TTC549 (cell line): ENCODE results near the gene OLFML1.

Experiments
- FAIRE-seq: peaks from 2 replicates; lab custom pipeline; 2012; peaks lifted over from hg19 to GRCh38; lab: Jason Lieb, UNC

OLFML1 gene

GRCh38 chr11:7484131-7484530, 1.2 kb upstream of the OLFML1 start:
- FAIRE-seq, result no peak

GRCh38 chr11:7484645-7485044, 661 bp upstream of the OLFML1 start:
- no peak for FAIRE-seq

DNA sequence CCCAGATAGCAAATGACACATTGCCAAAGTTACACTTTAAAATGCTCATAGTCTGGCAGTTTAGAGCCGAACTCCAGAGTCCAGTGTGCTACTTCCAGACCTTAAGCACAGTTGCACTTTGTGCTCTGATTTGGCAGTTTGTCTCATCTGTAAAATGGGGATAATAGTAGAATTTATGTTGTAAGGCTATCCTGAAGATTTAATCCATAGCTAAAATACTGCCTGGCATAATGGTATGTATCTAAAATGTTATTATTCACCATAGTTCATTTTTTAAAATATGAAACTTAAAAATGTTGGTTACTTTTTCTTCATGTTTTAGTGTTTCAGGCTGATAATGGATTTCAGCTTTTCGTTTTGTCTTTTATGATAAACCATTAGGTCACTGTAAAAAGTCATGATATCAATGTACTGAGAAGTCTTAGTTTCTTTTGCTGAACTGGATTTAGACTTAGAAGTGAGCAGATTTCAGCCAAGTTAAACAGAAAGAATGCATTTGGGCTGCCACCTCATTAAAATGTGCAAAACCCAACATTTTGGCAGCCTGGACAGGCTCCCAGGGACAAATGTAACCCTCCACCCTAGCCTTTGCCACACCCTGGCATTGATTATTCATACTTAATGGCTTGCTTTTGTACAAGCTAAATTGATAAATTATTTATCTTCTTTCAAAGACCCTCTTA, 933 bp downstream of the OLFML1 start:
- FAIRE-seq, result no peak

DNA sequence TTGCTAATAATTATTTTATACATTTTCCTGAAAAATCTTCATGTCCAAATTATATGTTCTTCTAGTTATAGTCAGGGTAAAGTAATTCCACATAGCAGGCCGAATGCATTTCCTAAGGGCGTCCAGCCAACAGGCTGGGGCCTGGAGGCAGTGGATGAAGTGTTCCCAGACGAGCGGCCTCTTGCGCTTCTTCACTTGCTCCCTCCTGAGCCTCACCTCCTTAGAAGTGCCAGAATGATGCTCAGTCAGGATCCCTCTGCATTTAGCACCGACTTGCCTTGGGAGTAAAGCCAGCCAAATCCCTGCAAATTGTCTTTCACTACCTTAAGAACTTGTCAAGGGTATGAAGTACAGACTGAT, 1.5 kb downstream of the OLFML1 start:
- no peak for FAIRE-seq

GRCh38 chr11:7487360-7487759, 2.1 kb downstream of the OLFML1 start:
- FAIRE-seq, result no peak

DNA sequence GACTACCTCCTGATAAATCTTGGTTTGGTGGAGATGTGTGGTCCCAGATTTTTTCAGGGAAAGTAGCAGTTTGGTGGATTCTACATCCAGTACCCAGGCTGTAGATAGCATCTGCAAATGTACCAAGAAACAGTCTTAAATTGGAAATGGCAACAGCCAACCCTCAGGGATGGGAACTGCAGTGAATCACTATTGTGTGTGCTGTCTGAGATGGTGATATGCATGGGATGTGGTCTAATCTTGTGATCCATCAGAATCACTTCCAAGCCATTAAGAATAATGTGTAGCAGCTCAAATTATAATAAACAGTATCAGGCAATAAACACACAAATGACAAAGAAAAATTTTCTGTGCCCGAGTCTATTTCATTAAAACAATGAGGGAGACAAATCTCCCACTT, 3.4 kb downstream of the OLFML1 start:
- FAIRE-seq, result no peak

- no peak for FAIRE-seq
These were observed 4.1 kb downstream of the OLFML1 start for GRCh38 chr11:7489376-7489775.

DNA sequence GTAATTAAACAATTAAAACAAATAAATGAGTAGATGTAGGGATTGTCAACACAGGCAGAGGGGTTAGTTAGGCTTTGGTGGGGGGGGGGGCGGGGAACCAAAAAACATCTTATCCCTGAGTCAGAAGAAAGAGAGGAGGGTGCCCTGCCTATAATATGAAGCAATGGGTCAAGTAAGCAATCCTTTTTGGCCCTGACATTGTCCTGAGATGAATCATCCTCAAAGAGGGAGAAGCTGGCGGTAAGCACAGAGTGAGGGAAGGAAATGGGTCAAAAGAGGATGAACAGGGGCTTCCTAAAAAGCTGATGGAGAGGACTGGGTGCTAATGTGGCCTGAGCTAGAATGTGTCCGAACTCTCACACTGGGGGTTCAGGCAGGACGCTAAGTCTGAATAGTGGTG, 4.7 kb downstream of the OLFML1 start:
- FAIRE-seq, result no peak

- no peak for FAIRE-seq
These were observed 5.2 kb downstream of the OLFML1 start for GRCh38 chr11:7490535-7490934.

DNA sequence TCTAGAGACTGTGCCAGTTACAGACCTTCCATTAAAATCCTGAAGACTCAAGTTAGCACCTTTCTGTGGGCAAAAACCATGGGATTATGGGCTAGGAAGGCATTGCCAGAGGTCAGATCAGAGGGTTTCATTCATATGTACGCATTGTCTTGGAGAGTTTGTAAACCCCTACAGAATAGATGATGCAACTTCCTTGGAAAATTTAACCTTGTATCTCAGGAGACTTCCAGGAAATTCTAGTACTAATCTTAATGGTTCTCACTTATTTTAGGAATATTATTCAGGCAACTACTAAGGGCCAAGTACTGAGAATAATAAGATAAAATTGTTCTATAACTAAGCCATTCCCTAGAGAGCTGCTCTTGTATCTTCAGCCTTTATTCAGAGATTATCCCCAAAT, 6.9 kb downstream of the OLFML1 start:
- no peak for FAIRE-seq

DNA sequence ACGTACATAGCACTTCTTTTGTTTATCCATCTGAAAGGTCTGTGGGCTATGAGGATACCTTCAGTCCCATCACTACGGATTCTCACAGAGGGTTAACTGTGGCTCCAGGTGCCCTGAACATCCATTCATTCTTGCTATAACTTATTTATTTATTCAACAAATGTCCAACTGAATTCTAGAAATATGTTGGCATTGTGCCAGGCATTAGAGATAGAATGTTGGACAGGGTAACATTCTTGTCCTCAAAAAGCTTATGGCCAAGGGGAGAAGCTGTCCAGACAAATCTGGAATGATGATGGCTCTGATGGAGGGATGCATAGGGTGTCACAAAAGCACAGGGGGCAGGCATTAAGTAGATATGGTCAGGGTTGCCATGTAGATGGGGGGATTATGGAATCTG, 8.4 kb downstream of the OLFML1 start:
- FAIRE-seq, result no peak

GRCh38 chr11:7494086-7494745, 8.9 kb downstream of the OLFML1 start:
- no peak for FAIRE-seq

GRCh38 chr11:7495882-7496551, 10.7 kb downstream of the OLFML1 start:
- FAIRE-seq, result no peak

DNA sequence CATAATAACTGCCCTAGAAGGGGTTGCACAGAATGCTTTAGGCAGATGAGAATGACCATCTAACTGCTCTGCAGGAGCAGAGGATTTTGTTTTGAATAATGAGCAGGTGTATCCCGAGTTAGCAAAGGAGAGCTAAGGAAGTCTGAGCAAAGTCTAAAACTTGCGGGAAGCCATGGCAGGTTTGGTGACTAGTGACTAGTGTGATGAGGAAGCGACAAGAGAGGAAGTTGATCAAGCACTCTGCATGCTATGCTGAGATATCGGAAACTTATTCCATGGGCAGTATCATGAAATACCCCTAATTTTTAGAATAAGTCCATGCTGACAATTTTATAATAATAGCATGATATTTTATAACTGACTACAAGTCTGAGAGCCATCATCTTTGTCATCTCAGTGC, 12.9 kb downstream of the OLFML1 start:
- FAIRE-seq, result no peak

DNA sequence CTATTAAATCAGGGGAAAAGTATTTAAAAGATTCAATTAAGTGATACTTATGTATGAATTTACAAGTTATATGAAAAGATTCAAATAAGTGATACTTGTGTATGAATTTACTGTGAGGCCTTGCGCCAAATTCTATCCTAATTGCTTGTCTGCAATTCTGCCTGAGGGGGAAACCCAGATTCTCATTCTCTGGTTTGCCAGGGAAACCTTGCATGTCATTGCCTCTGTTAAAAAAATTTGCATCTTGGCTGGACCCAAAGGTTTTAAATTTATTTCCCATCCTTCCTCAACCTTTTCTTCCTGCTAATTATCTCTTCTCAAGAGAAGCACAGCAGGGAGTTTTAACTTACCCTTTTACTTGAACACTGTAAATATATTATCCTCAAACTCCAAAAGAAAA, 13.8 kb downstream of the OLFML1 start:
- no peak for FAIRE-seq

- FAIRE-seq, result no peak
These were observed 14.9 kb downstream of the OLFML1 start for GRCh38 chr11:7500251-7500650.

DNA sequence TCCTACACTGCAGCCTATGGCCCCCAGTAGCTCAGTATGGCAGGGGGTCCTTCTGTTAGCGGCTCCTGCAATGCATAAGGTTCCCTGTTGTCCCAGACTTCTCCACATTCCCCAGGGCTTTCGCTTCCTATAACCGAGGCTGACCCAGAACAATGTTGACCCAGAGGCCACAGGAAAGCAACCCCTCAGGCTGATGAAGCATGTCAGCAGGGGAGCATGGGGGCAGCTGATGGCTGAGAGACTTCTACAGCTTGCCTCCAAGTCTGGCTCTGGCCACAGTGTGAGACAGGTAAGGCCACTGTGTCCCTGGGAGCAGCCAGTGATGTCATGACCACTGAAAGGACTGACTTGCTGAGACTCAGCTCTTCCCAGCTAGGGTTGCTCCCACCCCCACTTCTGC, 15.9 kb downstream of the OLFML1 start:
- no peak for FAIRE-seq

DNA sequence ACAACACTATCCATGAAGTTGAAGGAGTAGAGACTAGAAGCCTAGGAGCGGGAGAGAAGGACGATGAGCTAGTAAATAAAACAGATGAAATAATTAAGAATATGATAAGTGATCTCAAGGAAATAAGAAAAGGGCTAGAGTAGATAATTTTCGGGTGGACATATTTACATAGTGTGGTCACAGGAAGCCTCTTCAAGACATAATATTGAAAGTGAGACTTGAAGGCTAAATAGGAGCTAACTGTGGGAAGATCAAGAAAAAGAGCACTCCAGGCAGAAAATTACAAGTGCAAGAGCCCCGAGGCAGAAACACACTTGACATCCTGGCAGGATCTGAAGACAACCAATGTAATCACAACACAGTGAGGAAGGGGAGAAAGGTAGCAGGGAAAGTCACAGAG, 16.6 kb downstream of the OLFML1 start:
- FAIRE-seq, result no peak

- FAIRE-seq, result no peak
These were observed 20.9 kb downstream of the OLFML1 start for GRCh38 chr11:7506243-7506642.

DNA sequence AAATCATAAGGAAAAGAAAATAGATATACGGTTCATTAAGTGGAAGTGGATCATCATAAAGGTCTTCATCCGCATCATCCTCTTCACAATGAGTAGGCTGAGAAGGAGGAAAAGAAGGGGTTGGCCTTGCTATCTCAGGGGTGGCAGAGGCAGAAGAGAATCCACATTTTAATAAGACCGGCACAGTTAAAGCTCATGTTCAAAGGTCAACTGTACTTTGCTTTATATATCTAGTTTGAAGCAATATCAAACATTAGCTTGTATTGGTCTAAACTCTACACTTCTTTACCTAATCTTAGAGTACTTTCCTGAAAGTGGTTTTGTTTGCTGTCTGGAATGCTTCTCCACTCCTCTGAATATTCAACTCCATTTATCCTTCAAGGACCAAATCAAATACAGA, 22.8 kb downstream of the OLFML1 start:
- FAIRE-seq, result no peak

GRCh38 chr11:7509966-7510365, 24.7 kb downstream of the OLFML1 start:
- FAIRE-seq, result no peak

- no peak for FAIRE-seq
These were observed 26.1 kb downstream of the OLFML1 start for GRCh38 chr11:7511401-7511800.

DNA sequence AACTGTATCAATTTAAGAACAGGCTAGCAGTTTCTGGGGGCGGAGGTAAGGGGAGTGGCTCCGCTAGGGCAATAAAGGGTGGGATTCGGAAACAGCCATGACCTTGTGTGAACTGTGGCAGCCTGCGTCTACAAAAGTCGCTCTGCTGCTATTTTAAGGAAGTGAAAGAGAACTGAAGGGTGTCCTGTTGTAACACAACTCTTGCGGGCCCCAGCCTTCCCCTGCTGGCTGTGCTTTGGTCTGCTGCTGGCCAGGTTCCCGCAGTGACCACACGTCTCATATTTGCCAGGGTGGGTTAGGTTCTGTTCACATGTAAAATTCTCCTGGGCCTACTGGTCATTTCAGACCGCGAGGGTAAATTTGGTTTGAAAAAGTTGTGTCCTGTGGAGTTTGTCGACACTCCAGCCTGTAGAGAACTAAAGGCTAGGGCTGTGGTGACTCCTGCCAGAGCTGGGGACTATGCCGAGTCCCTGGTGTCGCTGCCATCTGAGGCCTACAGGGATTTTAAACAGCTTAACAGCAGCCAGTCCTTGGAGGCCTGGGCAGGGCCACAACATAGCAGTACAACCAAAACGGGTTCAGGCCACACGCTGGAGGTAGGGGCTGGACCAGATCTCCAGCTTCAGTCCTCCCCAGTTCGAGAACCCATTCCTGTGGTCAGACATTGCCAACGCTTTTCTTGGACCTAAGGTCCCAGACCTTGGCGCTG, 27.4 kb downstream of the OLFML1 start:
- FAIRE-seq, result no peak
